Karpas-422 (cell line): ENCODE measurements around the gene SFTPA2. TPM values are rescaled to one million over a fixed set of nuclear protein-coding genes. Genes with fewer than 3 reads are reported as not detected.
"Not testable (repeated sequence)": the region's sequence is repeated elsewhere in the genome, so short reads cannot be mapped to it uniquely, and the experiment has no call there.

Experiments
- DNase-seq: peaks from one replicate; pipeline ENCODE4 v3.0.0-alpha.2; 2015
- H2AFZ ChIP-seq: fragments of 200-600 bp; sonication (generic); 2 replicates; pipeline ENCODE4 v1.6.1; 2014; ENCODE audit warnings: antibody characterized with exemption, low read length, mixed read lengths
- H3K27ac ChIP-seq: fragments of 200-600 bp; sonication (generic); 2 replicates; pipeline ENCODE4 v1.5.1; 2014; ENCODE audit warnings: mild to moderate bottlenecking, low read length, moderate library complexity
- H3K27me3 ChIP-seq: fragments of 200-600 bp; sonication (generic); 2 replicates; pipeline ENCODE4 v1.6.1; 2014; ENCODE audit warnings: low read length, mixed read lengths
- H3K36me3 ChIP-seq: fragments of 200-600 bp; sonication (generic); 2 replicates; pipeline ENCODE4 v1.6.1; 2014; ENCODE audit warnings: low read length, mixed read lengths; ENCODE audit not compliant: insufficient read depth
- H3K4me1 ChIP-seq: fragments of 200-600 bp; sonication (generic); 2 replicates; pipeline ENCODE4 v1.6.1; 2014; ENCODE audit warnings: mild to moderate bottlenecking, low read length, mixed read lengths
- H3K4me2 ChIP-seq: fragments of 200-600 bp; sonication (generic); 2 replicates; pipeline ENCODE4 v1.6.1; 2014; ENCODE audit warnings: low read length, low read depth, mild to moderate bottlenecking; ENCODE audit not compliant: poor library complexity, severe bottlenecking
- H3K4me3 ChIP-seq: fragments of 200-600 bp; sonication (generic); 2 replicates; pipeline ENCODE4 v1.5.1; 2014; ENCODE audit warnings: mild to moderate bottlenecking, antibody characterized with exemption, low read length, mixed read lengths
- H3K79me2 ChIP-seq: fragments of 200-600 bp; sonication (generic); 2 replicates; pipeline ENCODE4 v1.6.1; 2014; ENCODE audit warnings: mild to moderate bottlenecking, low read length, mixed read lengths
- H3K9ac ChIP-seq: fragments of 200-600 bp; sonication (generic); 2 replicates; pipeline ENCODE4 v1.6.0; 2014; ENCODE audit warnings: low read length
- H3K9me2 ChIP-seq: fragments of 200-600 bp; sonication (generic), shearing (Covaris generic); replicated peaks from 2 replicates; pipeline ENCODE4 v1.6.0; 2014; ENCODE audit warnings: mild to moderate bottlenecking, low read length, moderate library complexity; ENCODE audit not compliant: insufficient read depth
- H3K9me3 ChIP-seq: fragments of 300-700, 200-600 bp; sonication (generic); 2 replicates; pipeline ENCODE4 v1.6.1; 2014; ENCODE audit warnings: low read length, mixed read lengths
- H4K20me1 ChIP-seq: fragments of 200-600 bp; sonication (generic); 2 replicates; pipeline ENCODE4 v1.6.1; 2014; ENCODE audit warnings: mild to moderate bottlenecking, antibody characterized with exemption, low read length, low read depth; ENCODE audit not compliant: insufficient read depth
- total RNA-seq: library from RNA; depleted of rRNA; stranded (reverse); fragments of >200 nt; shearing (Covaris generic); gene quantifications from 2 replicates; pipeline ENCODE4 v1.2.3, GENCODE V29; 2014; ENCODE audit warnings: low replicate concordance; rRNA removed

Gene SFTPA2
- total RNA-seq: not detected in 2 replicates

DNA sequence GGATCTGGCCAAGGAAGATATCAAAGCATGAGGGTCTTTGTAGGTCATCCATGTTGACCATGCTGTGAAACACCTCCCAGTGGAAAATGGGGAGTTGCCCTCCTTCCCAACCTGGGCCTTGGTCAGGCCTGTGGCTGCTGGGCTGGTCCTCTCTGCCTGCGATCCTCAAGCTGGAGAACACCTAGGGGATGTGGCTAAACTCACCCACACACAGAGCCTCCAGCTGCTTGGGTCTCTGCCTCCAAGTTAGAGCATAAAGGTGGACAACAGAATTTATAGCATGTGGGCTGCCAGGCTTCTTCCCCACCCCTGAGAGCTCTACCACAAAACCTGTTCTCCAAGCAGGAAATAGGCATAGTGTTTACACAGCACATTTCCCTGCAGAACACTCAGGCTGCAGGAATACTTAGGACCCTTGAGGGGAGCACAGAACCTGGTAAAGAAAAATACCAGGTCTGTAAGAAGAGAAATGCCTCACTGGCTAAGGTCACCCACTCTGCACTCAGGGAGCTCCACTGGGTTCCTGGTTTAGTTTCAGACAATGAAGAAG is at the start of gene SFTPA2:
SFTPA2 (minus strand) TSS at position 248 of the 550 bp plus-strand sequence. CDS start 924 bp downstream, outside the sequence.
- no peaks in the 10 kb centered on the region for H3K36me3 ChIP-seq
- H2AFZ ChIP-seq: no peak within 1 kb of the TSS
- no peaks in the 10 kb centered on the region for H4K20me1 ChIP-seq
- no peak within 1 kb of the TSS for H3K27ac ChIP-seq
- no peaks in the 10 kb centered on the region for H3K9me2 ChIP-seq
- H3K4me3 ChIP-seq: no peak within 1 kb of the TSS
- no peaks in the 10 kb centered on the region for H3K27me3 ChIP-seq
- H3K79me2 ChIP-seq: no peaks in the 10 kb centered on the region
- no peaks in the 10 kb centered on the region for H3K4me1 ChIP-seq
- H3K9me3 ChIP-seq: no peaks in the 10 kb centered on the region
- DNase-seq: no peak
- H3K9ac ChIP-seq: no peak within 1 kb of the TSS
- no peak within 1 kb of the TSS for H3K4me2 ChIP-seq

- peaks cover 7% of the 10 kb centered on the region for H3K4me1 ChIP-seq
- H3K9me3 ChIP-seq: no peaks in the 10 kb centered on the region
- no peak overlapping the region for H3K9ac ChIP-seq
- no peak overlapping the region for H3K4me3 ChIP-seq
- no peaks in the 10 kb centered on the region for H3K9me2 ChIP-seq
- no peak overlapping the region for H3K4me2 ChIP-seq
- no peaks in the 10 kb centered on the region for H4K20me1 ChIP-seq
- no peaks in the 10 kb centered on the region for H3K79me2 ChIP-seq
- no peaks in the 10 kb centered on the region for H3K27me3 ChIP-seq
- no peaks in the 10 kb centered on the region for H3K36me3 ChIP-seq
- H2AFZ ChIP-seq: no peak overlapping the region
- no peak overlapping the region for H3K27ac ChIP-seq
- DNase-seq: peak; percentile 78
These were observed 48.5 kb upstream of the SFTPA2 start for GRCh38 chr10:79608505-79609375.

DNA sequence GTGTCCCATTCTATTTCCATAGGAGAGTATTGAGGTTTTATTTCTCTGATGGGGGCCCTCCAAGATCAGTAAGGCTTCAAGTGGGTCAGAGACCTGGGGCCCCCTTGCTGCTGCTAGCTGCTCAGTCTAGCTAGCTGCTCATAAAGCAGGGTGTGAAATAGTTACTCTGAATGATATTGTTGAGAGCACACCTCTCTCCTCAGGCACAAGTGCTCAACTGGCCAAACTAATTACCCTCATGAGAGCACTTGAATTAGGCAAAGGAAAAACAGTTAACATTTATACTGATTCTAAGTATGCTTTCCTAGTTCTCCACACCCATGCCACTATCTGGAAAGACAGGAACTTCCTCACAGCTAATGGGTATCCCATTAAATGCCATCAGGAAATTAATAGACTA is 45.1 kb upstream of the SFTPA2 start:
- no peak for DNase-seq
- Histone ChIP-seq H3K27ac (no peak overlapping the region), H3K9ac (no peak overlapping the region), H3K36me3 (no peaks in the 10 kb centered on the region), H3K9me3 (no peaks in the 10 kb centered on the region), H3K9me2 (no peaks in the 10 kb centered on the region), H3K27me3 (no peaks in the 10 kb centered on the region), H4K20me1 (no peaks in the 10 kb centered on the region), H3K4me1 (peaks cover 38% of the 10 kb centered on the region), H3K79me2 (no peaks in the 10 kb centered on the region), H2AFZ (no peak overlapping the region), H3K4me2 (no peak overlapping the region), H3K4me3 (no peak overlapping the region)

DNA sequence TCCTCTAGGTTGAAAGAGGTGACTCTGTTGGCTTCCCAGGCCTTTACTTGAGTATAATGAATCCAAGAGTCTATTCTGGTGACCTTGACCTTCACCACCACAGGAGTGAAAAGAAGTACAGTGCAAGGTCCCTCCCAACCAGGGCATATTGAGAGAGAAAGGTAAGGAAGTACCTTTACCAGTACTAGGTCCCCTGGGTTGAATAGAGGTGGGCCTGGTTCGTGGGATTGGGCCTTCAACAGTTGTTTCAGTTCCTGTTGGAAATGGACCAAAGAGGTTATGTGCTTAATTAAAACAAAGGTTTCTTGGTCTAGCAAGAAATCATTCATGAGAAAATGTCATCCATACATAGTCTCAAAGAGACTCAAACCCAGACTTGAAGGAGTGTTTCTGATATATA is 44.1 kb upstream of the SFTPA2 start:
- Histone ChIP-seq H3K4me2 (no peak overlapping the region), H3K27ac (no peak overlapping the region)

GRCh38 chr10:79602953-79603352 is 42.7 kb upstream of the SFTPA2 start:
- Histone ChIP-seq H4K20me1 (no peaks in the 10 kb centered on the region), H3K79me2 (no peaks in the 10 kb centered on the region), H3K4me1 (peaks cover 38% of the 10 kb centered on the region), H3K9me2 (no peaks in the 10 kb centered on the region), H3K27ac (no peak overlapping the region), H3K4me3 (no peak overlapping the region), H3K4me2 (no peak overlapping the region), H3K36me3 (no peaks in the 10 kb centered on the region), H3K27me3 (no peaks in the 10 kb centered on the region), H3K9ac (no peak overlapping the region), H3K9me3 (no peaks in the 10 kb centered on the region; the same call in 1 of the 2 replicates), H2AFZ (no peak overlapping the region)
- peak; percentile 42 for DNase-seq

More for the DNA sequence above, 44.1 kb upstream of the SFTPA2 start:
- H3K9me2 ChIP-seq: no peaks in the 10 kb centered on the region
- H4K20me1 ChIP-seq: no peaks in the 10 kb centered on the region
- H2AFZ ChIP-seq: no peak overlapping the region
- H3K9me3 ChIP-seq: no peaks in the 10 kb centered on the region
- H3K9ac ChIP-seq: no peak overlapping the region
- H3K36me3 ChIP-seq: no peaks in the 10 kb centered on the region
- H3K4me1 ChIP-seq: peaks cover 38% of the 10 kb centered on the region
- H3K4me3 ChIP-seq: no peak overlapping the region
- DNase-seq: peak; percentile 12
- no peaks in the 10 kb centered on the region for H3K27me3 ChIP-seq
- no peaks in the 10 kb centered on the region for H3K79me2 ChIP-seq

GRCh38 chr10:79601939-79602338 is 41.7 kb upstream of the SFTPA2 start:
- Histone ChIP-seq H3K27ac (no peak overlapping the region), H4K20me1 (no peaks in the 10 kb centered on the region), H3K79me2 (no peaks in the 10 kb centered on the region), H3K9me2 (no peaks in the 10 kb centered on the region), H3K9me3 (no peaks in the 10 kb centered on the region; the same call in 1 of the 2 replicates), H3K4me1 (peaks cover 38% of the 10 kb centered on the region), H3K4me3 (no peak overlapping the region), H3K9ac (no peak overlapping the region), H3K4me2 (peak overlapping the region; percentile 24), H2AFZ (no peak overlapping the region), H3K36me3 (no peaks in the 10 kb centered on the region), H3K27me3 (0 out of 2 replicates have a peak, but pooled peaks cover 3% of the 10 kb centered on the region)
- peak; percentile 42 for DNase-seq

GRCh38 chr10:79599644-79600043 is 39.4 kb upstream of the SFTPA2 start:
- H3K9me2 ChIP-seq, H2AFZ ChIP-seq, H3K27me3 ChIP-seq, H3K79me2 ChIP-seq, H3K27ac ChIP-seq, H4K20me1 ChIP-seq, DNase-seq, H3K9ac ChIP-seq, H3K4me2 ChIP-seq, H3K9me3 ChIP-seq, H3K36me3 ChIP-seq, H3K4me3 ChIP-seq: not testable (repeated sequence)
- peaks cover 37% of the 10 kb centered on the region for H3K4me1 ChIP-seq

DNA sequence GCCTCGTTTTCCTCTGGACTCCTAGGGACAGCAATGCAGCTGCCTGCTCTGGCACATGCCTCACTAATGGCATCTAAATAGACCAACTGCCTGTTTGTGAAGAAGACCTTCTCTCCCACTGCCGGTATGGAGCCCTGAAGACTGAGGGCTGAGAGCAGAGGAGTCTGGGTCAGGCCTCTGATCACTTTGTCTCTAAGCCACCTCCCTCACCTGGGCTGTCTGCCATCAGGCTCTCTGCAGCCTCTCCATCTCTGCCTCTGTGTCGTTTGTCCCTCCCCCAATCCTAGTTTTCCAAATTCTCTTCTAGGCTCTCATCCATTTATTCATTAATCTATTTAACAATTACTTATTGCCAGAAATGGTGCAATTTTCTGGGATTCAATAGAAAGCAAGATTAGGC is 35.3 kb upstream of the SFTPA2 start:
- H3K36me3 ChIP-seq: no peaks in the 10 kb centered on the region
- no peaks in the 10 kb centered on the region for H3K9me2 ChIP-seq
- H3K4me3 ChIP-seq: no peak overlapping the region
- H3K79me2 ChIP-seq: no peaks in the 10 kb centered on the region
- H3K9ac ChIP-seq: no peak overlapping the region
- H4K20me1 ChIP-seq: no peaks in the 10 kb centered on the region
- H3K4me1 ChIP-seq: peaks cover 1% of the 10 kb centered on the region; the same call in 1 of the 2 replicates
- H3K4me2 ChIP-seq: no peak overlapping the region
- H3K27me3 ChIP-seq: 0 out of 2 replicates have a peak, but pooled peaks cover 3% of the 10 kb centered on the region
- no peaks in the 10 kb centered on the region; the same call in 1 of the 2 replicates for H3K9me3 ChIP-seq
- no peak overlapping the region for H3K27ac ChIP-seq
- H2AFZ ChIP-seq: no peak overlapping the region
- DNase-seq: no peak
